ENCODE results near the gene PPM1A. TPM values are rescaled to one million over a fixed set of nuclear protein-coding genes. Genes with fewer than 3 reads are reported as not detected.

The PPM1A gene
- total and polyA plus RNA-seq, 2 experiments from 2014 or later, result 29.8 to 34.1 TPM

GRCh38 chr14:60274448-60274847 is 25.4 kb downstream of the PPM1A start (continued):
- TF ChIP-seq ZNF114 (CRISPR knock-in tag; IDR thresholded peaks at IDR 0.05) (no peak), NANOG (IDR thresholded peaks at IDR 0.05; ENCODE audit: borderline replicate concordance) (no peak), ZNF331 (CRISPR knock-in tag; IDR thresholded peaks at IDR 0.05; ENCODE audit: low read depth) (no peak), CTCF (conservative IDR thresholded peaks at IDR 0.05; ENCODE audit: low read depth in 2 of 2) (no peak)

GRCh38 chr14:60275932-60276331 is 26.9 kb downstream of the PPM1A start:
- no peak overlapping the region for H2AFZ ChIP-seq
- peaks cover 4% of the 10 kb centered on the region; the same call in 1 of the 2 replicates for H3F3A ChIP-seq (replicated peaks; ENCODE audit: low read depth)
- H3K9me2 ChIP-seq (ENCODE audit: insufficient read depth), result no peaks in the 10 kb centered on the region
- peak overlapping the region; percentile 43 for H3K27ac Mint-ChIP-seq
- ATAC-seq (no peak), DNase-seq (ENCODE audit: low spot score) (no peak)
- no peaks in the 10 kb centered on the region for H3K9me3 Mint-ChIP-seq
- H3K36me3 Mint-ChIP-seq (ENCODE audit: low read depth), result peaks cover 15% of the 10 kb centered on the region; the same call in 2 of the 3 replicates
- H3K27ac ChIP-seq (ENCODE audit: low read depth), result 0 out of 2 replicates have a peak overlapping the region, but pooled peaks have one; percentile 26
- H3K4me3 ChIP-seq, result no peak overlapping the region
- H3K4me1 Mint-ChIP-seq, result peaks cover 74% of the 10 kb centered on the region
- H3K27me3 ChIP-seq (ENCODE audit: insufficient read depth), result no peaks in the 10 kb centered on the region
- peaks cover 4% of the 10 kb centered on the region for H3K27me3 Mint-ChIP-seq (ENCODE audit: insufficient read depth, low read depth, poor library complexity)
- no peaks in the 10 kb centered on the region for H3K36me3 ChIP-seq (ENCODE audit: insufficient read depth)
- peaks cover 63% of the 10 kb centered on the region for H3K4me1 ChIP-seq (ENCODE audit: insufficient read depth)
- peak overlapping the region; percentile 29; the same call in 1 of the 2 replicates for H3K4me2 ChIP-seq
- H3K79me2 ChIP-seq (replicated peaks; ENCODE audit: insufficient read depth), result peaks cover 84% of the 10 kb centered on the region
- H4K20me1 ChIP-seq (replicated peaks; ENCODE audit: insufficient read depth), result no peaks in the 10 kb centered on the region
- H3K4me3 Mint-ChIP-seq, result no peak overlapping the region; the same call in 2 of the 3 replicates
- TF ChIP-seq JUNB (IDR thresholded peaks at IDR 0.05; ENCODE audit: unreplicated experiment) (no peak), POLR2AphosphoS5 (IDR thresholded peaks at IDR 0.05; ENCODE audit: low read depth) (no peak), EZH2phosphoT487 (IDR thresholded peaks at IDR 0.05; ENCODE audit: unreplicated experiment) (no peak), STAT1 (IDR thresholded peaks at IDR 0.05; ENCODE audit: unreplicated experiment) (no peak), NANOG (IDR thresholded peaks at IDR 0.05; ENCODE audit: borderline replicate concordance) (no peak), CREB1 (CRISPR knock-in tag; IDR thresholded peaks at IDR 0.05; ENCODE audit: low read depth) (no peak), ETS1 (IDR thresholded peaks at IDR 0.05) (no peak), CTCF (conservative IDR thresholded peaks at IDR 0.05; ENCODE audit: low read depth in 2 of 2) (no peak), ZNF114 (CRISPR knock-in tag; IDR thresholded peaks at IDR 0.05) (no peak), REST (IDR thresholded peaks at IDR 0.05; ENCODE audit: unreplicated experiment) (no peak), ZNF331 (CRISPR knock-in tag; IDR thresholded peaks at IDR 0.05; ENCODE audit: low read depth) (no peak), EZH2 (IDR thresholded peaks at IDR 0.05; ENCODE audit: low read depth, unreplicated experiment) (no peak)

All from GM23338 (cell line).